GM20431 (cell line): ENCODE data around the gene ASH1L.
"Not testable (repeated sequence)": the region's sequence is repeated elsewhere in the genome, so short reads cannot be mapped to it uniquely, and the experiment has no call there.

ENCODE experiments used
- in situ Hi-C: fragments of 300-500 bp; cut with MseI, MboI; formaldehyde crosslinking; loops from one replicate; pipeline ENCODE4 v1.15.0; 2020; ENCODE audit warnings: low sequenced_read_pairs; ENCODE audit not compliant: unreplicated experiment

The ASH1L gene, protein sequence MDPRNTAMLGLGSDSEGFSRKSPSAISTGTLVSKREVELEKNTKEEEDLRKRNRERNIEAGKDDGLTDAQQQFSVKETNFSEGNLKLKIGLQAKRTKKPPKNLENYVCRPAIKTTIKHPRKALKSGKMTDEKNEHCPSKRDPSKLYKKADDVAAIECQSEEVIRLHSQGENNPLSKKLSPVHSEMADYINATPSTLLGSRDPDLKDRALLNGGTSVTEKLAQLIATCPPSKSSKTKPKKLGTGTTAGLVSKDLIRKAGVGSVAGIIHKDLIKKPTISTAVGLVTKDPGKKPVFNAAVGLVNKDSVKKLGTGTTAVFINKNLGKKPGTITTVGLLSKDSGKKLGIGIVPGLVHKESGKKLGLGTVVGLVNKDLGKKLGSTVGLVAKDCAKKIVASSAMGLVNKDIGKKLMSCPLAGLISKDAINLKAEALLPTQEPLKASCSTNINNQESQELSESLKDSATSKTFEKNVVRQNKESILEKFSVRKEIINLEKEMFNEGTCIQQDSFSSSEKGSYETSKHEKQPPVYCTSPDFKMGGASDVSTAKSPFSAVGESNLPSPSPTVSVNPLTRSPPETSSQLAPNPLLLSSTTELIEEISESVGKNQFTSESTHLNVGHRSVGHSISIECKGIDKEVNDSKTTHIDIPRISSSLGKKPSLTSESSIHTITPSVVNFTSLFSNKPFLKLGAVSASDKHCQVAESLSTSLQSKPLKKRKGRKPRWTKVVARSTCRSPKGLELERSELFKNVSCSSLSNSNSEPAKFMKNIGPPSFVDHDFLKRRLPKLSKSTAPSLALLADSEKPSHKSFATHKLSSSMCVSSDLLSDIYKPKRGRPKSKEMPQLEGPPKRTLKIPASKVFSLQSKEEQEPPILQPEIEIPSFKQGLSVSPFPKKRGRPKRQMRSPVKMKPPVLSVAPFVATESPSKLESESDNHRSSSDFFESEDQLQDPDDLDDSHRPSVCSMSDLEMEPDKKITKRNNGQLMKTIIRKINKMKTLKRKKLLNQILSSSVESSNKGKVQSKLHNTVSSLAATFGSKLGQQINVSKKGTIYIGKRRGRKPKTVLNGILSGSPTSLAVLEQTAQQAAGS (N-terminal part only)

DNA sequence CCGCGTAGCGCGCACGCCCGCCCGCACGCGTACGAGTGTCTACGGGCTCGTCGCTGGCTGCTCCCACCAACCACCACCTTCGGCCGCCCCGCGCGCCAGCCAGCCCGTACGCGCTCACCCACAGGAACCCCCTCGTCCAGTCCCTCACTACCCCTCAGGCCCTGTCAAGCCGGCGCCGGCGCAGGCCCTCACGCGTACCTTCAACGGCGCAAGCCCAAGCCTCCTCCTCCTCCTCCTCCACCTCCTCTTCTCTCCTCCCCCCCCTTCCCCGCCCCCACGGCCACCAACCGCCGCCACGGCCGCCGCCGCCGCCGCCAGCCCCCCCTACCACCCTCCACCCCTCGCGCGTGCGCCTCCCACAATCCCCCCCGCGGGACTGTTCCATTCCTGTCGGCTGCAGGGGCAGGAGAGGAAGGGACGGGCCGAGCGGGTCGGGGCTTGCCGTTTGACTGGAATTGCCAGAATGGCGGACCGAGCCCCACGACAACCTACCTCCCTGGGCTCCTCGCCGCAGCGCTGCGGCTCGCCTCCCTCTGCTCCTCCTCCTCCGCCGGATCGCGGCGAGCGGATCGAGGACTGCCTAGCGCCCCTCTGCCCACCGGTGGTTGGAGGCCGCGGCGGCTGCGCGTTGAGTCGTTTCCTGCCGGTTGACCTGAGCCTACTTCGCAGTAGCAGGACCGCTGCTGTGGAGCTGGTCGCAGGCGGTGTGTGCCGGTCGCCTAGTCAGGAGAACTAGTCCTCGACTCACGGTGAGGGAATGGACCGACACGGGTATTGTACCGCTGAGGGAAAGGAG is at the start of gene ASH1L:
Gene ASH1L (minus strand): TSS at position 223 of the 796 bp plus-strand sequence. CDS start 41,284 bp downstream, outside the sequence.
- in situ Hi-C loops = no loop called here

DNA sequence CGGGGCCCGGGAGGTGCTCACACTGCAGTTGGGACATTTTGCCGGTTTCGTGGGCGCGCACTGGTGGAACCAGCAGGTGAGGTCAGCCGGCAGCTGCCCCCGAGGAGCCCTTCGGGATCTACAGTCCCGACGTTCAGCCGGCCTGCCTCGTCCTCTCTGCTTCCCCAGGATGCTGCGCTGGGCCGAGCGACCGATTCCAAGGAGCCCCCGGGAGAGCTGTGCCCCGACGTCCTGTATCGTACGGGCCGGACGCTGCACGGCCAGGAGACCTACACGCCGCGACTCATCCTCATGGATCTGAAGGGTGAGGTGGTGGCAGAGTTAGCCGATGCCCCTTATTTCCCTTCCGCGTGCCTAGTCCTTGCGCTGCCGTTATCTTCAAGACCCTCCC is 47.6 kb upstream of the ASH1L start:
- in situ Hi-C loops = not testable (repeated sequence)

DNA sequence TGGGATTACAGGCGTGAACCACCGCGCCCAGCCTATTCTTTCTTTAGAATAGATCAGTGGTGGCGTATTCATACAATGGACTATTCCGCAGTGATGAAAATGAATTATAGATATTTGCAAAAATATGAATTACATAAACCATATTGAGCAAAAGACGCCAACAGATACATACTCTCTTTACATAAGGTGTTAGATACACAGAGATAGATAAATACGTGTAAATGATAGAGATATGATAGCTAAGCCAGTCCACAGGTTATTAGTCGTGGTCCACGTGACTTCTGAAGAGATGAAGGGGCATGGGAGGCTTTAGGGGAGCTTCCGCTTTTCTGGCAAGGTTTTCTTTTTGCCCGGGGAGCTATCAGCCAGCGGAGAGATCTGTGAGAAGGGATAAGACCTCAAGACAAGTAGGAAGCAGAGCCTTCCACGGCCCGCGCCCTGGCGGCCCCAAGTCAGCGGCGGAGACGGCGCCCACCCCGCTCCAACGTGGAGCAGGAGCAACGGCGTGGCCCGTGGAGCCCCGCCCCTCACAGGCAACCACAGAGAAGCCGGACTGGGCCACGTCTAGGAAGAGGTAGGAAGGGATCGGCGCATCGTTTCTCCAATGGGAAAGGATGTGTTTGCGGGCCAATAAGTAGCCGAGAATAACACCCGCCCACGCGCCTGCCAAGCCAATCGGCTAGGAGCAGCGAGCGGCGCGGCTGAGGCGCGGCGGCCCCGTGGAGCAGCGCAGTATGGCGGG is 47.1 kb upstream of the ASH1L start, which contains the start of gene MSTO1:
Gene MSTO1 (plus strand): TSS at position 704 of the 742 bp plus-strand sequence. CDS start 31 bp downstream, at position 735.
- in situ Hi-C loops = no loop called here

DNA sequence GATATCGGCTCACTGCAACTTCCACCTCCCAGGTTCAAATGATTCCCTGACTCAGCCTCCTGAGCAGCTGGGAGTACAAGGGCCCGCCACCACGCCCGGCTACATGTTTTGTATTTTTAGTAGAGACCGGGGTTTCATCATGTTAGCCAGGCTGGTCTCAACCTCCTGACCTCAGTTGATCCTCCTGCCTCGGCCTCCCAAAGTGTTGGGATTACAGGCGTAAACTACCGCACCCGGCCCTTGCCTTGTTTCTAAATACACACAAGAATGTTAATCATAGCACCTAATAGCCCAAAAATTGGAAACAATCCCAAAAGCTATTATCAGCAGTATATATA is 46.3 kb upstream of the ASH1L start:
- in situ Hi-C loops = no loop called here

DNA sequence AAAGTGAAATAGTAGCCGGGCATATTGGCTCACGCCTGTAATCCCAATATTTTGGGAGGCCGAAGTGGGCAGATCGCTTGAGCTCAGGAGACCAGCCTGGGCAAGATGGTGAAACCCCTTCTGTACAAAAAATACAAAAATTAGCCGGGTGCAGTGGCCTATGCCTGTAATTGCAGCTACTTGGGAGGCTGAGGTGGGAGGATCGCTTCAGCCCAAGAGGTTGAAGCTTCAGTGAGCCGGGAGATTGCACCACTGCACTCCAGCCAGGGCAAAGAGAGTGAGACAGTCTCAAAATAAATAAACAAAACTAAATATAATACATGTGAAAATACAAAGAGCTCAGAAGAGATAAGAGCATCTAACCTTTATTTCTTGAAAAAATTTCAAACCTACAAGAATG is 45.1 kb upstream of the ASH1L start:
- in situ Hi-C loops = no loop called here

DNA sequence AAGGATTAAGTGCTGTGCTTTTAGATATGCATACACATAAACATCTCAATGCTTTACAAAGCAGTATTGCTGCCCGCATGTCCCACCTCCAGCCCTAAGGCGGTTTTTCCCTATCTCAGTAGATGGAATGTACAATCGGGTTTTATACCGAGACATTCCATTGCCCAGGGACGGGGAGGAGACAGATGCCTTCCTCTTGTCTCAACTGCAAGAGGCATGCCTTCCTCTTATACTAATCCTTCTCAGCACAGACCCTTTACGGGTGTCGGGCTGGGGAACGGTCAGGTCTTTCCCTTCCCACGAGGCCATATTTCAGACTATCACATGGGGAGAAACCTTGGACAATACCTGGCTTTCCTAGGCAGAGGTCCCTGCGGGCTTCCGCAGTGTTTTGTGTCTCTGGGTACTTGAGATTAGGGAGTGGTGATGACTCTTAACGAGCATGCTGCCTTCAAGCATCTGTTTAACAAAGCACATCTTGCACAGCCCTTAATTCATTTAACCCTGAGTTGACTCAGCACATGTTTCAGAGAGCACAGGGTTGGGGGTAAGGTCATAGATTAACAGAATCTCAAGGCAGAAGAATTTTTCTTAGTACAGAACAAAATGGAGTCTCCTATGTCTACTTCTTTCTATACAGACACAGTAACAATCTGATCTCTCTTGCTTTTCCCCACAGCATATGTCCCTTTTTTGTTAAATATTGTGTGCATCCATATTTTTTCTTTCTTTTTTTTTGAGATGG is 37.4 kb upstream of the ASH1L start:
- in situ Hi-C loops = loop anchor here (25.0 kb wide), 1 partner anchor 238 kb away; no protein-coding TSS in a partner anchor

DNA sequence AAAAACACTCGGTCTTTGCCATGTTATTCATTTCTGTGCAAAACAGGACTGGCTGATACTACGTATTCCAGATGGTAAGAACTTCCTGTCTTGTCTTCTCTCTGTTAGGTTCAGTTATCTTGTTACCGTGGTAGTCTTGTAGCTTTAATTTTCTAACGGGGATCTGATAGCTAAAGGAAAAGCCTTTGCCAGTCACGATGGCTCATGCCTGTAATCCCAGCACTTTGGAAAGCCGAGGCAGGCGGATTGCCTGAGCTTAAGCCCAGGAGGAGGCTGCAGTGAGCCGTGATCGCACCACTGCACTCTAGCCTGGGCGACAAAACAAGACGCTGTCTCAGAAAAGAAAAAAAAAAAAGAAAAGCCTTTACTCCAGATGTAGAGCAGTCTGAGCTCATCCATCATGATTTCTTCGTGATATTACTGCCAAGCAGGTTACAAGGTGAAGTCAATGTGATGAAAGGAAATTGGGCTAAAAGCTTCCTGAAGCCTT is 36.3 kb upstream of the ASH1L start:
- in situ Hi-C loops = loop anchor here (25.0 kb wide), 1 partner anchor 237 kb away; no protein-coding TSS in a partner anchor

DNA sequence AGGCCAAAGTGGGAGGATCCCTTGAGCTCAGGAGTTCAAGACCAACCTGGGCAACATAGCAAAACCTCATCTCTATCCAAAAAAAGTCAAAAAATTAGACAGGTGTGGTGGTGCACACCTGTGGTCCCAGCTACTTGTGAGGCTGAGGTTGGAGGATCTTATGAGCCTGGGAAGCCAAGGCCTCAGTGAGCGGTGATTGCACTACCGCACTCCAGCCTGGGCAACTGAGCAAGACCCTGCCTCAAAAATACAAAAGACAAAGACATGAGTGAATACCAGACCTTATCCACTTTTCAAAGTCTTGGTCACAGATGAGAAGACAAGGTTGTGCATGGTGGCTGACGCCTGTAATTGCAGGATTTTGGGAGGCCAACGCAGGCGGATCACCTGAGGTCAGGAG is 34.3 kb upstream of the ASH1L start:
- in situ Hi-C loops = loop anchor here (25.0 kb wide), 1 partner anchor 235 kb away; no protein-coding TSS in a partner anchor

DNA sequence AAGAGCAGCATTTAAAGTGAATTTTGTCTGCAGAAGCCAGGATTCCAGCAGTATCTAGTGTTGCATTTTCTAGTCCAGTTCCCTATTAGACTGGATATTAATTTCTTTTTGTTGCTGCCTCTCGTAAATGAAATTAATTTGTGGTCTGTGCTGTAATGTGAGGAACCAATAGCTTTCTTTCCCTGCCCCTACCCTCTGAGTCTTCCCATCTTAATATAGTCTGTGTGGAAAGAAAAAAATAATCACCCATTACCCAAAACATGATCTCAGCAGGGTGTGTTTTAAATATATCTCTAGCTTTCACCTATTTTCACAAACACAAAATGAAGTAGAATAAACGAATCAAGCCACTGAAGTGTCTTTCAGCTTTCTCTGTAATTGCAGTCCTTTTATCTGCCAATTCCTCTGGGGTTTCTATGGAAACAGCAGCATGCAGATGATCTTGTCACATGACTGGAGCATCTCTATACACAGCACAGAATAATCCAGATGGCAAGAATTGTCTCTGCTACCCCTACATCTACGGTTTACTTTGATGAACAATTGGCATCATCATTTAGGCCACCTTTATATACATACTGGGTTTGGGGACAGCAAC is 33.4 kb upstream of the ASH1L start:
- in situ Hi-C loops = loop anchor here (25.0 kb wide), 1 partner anchor 234 kb away; no protein-coding TSS in a partner anchor

DNA sequence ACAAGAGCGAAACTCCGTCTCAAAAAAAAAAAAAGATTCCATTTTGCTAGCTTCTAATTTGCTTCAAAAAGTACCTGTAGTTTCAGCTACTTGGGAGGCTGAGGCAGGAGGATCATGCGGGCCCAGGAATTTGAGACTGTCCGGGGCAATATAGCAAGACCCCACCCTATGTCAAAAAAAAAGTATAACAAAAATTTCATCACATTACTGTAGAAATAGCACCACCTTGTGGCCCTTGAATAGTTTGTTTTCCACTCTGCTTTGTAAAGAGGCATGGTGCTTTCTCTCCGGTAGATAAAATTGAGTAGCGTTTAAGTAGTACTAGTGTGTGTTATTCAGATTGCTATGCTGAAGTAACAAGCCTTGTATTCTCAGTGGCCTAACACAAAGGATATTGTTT is 29.2 kb upstream of the ASH1L start:
- in situ Hi-C loops = loop anchor here (25.0 kb wide), 1 partner anchor 229 kb away; no protein-coding TSS in a partner anchor

DNA sequence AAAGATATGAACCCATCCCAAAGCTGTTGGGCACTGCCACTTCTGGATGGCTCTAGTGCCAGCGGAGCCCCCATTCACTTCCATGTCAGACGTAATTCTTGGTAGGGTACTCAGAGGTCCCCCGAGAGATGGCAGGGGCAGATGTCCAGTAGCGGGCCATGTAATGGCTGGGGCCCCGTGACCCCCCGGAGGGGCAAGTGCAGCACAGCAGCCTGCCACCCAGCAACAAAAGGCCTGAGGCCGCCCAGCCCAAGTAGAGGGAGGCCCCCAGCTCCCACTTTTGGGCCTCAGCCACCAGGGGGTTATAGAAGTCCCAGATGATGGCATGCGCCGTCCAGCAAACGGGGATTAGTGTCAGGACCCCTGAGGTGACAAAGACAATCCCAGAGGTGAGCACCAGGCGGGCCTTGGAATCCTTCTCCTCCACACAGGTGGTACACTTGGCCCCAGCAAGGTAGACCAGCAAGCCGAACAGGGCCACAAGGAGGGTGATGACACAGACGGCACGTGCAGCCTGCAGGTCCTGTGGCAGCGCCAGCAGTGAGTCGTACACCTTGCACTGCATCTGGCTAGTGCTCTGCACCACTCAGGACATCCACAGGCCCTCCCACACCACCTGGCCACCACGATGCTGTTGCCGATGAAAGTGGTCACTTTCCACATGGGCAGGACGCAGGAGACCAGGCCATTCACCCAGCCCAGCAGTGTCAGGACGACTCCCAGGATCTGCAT is 28.1 kb upstream of the ASH1L start:
- in situ Hi-C loops = loop anchor here (25.0 kb wide), 1 partner anchor 228 kb away; no protein-coding TSS in a partner anchor

DNA sequence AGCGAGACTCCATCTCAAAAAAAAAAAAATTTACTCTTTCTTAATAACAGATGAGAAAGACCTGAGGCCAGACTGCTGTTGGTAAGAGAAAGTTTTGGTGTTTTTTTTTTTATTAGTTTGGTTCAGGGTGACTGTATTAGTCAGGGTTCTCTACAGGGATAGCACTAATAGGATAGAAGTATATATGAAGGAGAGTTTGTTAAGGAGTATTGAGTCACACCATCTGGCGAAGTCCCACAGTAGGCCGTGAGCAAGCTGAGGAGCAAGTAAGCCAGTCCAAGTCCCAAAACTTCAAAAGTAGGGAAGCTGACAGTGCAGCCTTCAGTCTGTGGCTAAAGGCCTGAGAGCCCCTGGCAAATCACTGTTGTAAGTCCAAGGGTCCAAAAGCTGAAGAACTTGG is 26.7 kb upstream of the ASH1L start:
- in situ Hi-C loops = loop anchor here (25.0 kb wide), 1 partner anchor 227 kb away; no protein-coding TSS in a partner anchor

DNA sequence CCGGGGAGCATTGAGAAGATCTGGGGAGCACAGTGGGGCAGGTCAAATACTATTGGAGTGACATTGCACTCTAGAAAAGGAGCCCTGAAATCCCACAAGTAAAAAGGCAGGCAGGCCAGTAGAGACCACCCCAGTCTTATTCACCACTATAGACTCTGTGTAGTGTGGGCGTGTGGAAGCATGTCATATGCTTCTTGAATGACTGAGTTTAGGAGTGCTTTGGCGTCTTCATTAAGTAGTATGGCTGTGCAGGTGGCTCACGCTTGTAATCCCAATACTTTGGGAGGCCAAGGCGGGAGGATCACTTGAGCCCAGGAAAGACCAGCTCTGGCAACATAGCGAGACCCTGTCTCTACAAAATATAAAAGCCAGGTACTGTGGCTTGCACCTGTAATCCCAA is 21.2 kb upstream of the ASH1L start:
- in situ Hi-C loops = loop anchor here (25.0 kb wide), 1 partner anchor 222 kb away; no protein-coding TSS in a partner anchor

DNA sequence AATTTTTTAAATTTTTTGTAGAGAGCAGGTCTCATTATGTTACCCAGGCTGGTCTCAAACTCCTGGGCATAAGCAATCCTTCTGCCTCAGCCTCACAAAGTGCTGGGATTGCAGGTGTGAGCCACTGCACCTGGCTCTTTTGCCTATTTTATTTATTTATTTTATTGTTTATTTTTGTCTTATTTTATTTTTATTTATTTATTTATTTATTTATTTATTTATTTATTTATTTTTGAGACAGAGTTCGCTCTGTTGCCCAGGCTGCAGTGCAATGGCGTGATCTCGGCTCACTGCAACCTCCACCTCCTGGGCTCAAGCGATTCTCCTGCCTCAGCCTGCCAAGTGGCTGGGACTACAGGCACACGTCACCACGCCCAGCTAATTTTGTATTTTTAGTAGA is 13.0 kb upstream of the ASH1L start:
- in situ Hi-C loops = loop anchor here (25.0 kb wide), 1 partner anchor 213 kb away; no protein-coding TSS in a partner anchor

DNA sequence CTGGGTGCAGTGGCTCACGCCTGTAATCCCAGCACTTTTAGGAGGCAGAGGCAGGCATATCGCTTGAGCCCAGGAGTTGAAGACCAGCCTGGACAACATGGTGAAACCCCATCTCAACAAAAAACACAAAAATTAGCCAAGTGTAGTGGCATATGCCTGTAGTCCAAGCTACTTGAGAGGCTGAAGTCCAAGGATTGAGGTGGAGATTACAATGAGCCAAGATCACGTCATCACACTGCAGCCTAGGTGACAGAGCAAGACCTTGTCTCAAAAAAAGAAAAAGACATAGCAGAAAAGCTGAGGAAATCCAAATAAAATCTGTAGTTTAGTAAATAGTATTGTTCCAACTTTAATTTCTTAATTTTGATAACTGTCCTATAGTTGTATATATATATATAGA is 11.5 kb upstream of the ASH1L start:
- in situ Hi-C loops = no loop called here

DNA sequence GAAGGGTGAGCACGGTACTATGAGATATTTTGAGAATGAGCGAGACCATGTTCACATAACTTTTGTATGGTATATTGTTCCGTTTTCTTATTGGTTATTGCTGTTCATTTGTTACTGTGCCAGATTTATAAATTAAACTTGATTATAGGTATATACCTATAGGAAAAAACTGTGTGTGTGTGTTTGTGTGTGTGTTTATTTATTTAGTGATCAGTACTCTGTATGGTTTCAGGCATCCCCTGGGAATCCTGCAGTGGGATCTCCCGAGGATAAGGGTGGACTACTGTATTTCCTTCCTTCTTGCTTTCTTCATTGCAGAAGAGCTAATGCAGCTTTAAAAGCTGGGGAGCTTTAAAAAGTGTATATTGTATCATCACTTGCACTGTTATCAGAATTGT is 8.0 kb upstream of the ASH1L start:
- in situ Hi-C loops = no loop called here
